ENCODE data around the gene ATP9B.
A peak's percentile ranks its signal among the peaks of the same experiment; 100 is the strongest.
"Not testable (repeated sequence)": the region's sequence is repeated elsewhere in the genome, so short reads cannot be mapped to it uniquely, and the experiment has no call there.

ATP9B gene

DNA sequence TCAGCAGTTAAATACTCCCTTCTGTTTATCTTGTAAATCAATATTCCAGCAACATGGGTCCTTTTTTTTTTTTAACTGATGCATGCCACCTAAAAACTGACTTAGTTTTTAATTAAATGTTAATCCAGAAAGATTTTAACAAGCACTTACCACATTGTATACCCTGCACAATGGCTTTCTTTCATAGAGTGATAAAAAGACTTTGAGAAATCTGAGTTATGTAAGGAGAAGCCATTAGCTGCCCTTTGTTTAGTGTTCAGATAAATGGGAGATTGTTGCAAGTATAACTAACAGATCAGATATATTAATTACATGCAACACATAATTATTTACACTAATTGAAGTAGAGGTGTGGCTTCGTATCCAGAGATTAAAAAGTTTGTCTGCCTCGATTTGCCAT is 303.8 kb downstream of the ATP9B start:
- no peaks in the 10 kb centered on the region for H4K20me1 ChIP-seq (ENCODE audit: insufficient read depth, low read length)
- peaks cover 15% of the 10 kb centered on the region for H3K36me3 ChIP-seq (replicated peaks; ENCODE audit: low read depth, low read length)
- H3K79me2 ChIP-seq (ENCODE audit: low read length), result no peaks in the 10 kb centered on the region
- H3K27me3 ChIP-seq (ENCODE audit: low read depth, low read length), result no peaks in the 10 kb centered on the region
- H3K9me3 ChIP-seq (ENCODE audit: insufficient read depth, low read length), result no peaks in the 10 kb centered on the region
- TF ChIP-seq, protein P1, sequence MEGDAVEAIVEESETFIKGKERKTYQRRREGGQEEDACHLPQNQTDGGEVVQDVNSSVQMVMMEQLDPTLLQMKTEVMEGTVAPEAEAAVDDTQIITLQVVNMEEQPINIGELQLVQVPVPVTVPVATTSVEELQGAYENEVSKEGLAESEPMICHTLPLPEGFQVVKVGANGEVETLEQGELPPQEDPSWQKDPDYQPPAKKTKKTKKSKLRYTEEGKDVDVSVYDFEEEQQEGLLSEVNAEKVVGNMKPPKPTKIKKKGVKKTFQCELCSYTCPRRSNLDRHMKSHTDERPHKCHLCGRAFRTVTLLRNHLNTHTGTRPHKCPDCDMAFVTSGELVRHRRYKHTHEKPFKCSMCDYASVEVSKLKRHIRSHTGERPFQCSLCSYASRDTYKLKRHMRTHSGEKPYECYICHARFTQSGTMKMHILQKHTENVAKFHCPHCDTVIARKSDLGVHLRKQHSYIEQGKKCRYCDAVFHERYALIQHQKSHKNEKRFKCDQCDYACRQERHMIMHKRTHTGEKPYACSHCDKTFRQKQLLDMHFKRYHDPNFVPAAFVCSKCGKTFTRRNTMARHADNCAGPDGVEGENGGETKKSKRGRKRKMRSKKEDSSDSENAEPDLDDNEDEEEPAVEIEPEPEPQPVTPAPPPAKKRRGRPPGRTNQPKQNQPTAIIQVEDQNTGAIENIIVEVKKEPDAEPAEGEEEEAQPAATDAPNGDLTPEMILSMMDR (IDR thresholded peaks at IDR 0.05; ENCODE audit: low read depth, low read length), result no peak
- no peak for TF ChIP-seq EZH2phosphoT487 (IDR thresholded peaks at IDR 0.05; ENCODE audit: low read depth)
- H2AFZ ChIP-seq (ENCODE audit: low read depth, low read length), result no peak overlapping the region
- no peak overlapping the region for H3K4me2 ChIP-seq (ENCODE audit: low read length)
- H3K27ac ChIP-seq (ENCODE audit: low read length), result no peak overlapping the region
- H3K4me3 ChIP-seq (ENCODE audit: low read length), result no peak overlapping the region
- no peak overlapping the region for H3K9ac ChIP-seq (ENCODE audit: low read length)
- peaks cover 34% of the 10 kb centered on the region for H3K4me1 ChIP-seq (ENCODE audit: low read length)

DNA sequence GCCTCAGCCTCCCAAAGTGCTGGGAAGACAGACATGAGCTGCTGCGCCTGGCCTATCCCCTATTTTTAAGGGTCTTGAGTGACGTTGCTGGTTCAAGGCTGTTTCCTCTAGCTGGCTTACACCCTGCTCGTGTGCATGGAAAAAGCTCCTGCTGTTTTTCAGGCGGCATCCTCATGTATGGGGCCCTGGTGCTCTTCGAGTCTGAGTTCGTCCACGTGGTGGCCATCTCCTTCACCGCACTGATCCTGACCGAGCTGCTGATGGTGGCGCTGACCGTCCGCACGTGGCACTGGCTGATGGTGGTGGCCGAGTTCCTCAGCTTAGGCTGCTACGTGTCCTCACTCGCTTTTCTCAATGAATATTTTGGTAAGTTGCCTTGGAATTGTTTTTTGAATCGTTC is 304.5 kb downstream of the ATP9B start:
- Histone ChIP-seq H3K27ac (ENCODE audit: low read length) (no peak overlapping the region), H3K4me1 (ENCODE audit: low read length) (peaks cover 42% of the 10 kb centered on the region), H3K4me3 (ENCODE audit: low read length) (no peak overlapping the region), H3K4me2 (ENCODE audit: low read length) (no peak overlapping the region), H3K36me3 (replicated peaks; ENCODE audit: low read depth, low read length) (peaks cover 22% of the 10 kb centered on the region), H4K20me1 (ENCODE audit: insufficient read depth, low read length) (no peaks in the 10 kb centered on the region), H3K9me3 (ENCODE audit: insufficient read depth, low read length) (no peaks in the 10 kb centered on the region), H3K9ac (ENCODE audit: low read length) (no peak overlapping the region), H2AFZ (ENCODE audit: low read depth, low read length) (no peak overlapping the region), H3K79me2 (ENCODE audit: low read length) (no peaks in the 10 kb centered on the region), H3K27me3 (ENCODE audit: low read depth, low read length) (no peaks in the 10 kb centered on the region)
- no peak for TF ChIP-seq EZH2phosphoT487 (IDR thresholded peaks at IDR 0.05; ENCODE audit: low read depth)
- TF ChIP-seq, protein P1 (IDR thresholded peaks at IDR 0.05; ENCODE audit: low read depth, low read length), result no peak

DNA sequence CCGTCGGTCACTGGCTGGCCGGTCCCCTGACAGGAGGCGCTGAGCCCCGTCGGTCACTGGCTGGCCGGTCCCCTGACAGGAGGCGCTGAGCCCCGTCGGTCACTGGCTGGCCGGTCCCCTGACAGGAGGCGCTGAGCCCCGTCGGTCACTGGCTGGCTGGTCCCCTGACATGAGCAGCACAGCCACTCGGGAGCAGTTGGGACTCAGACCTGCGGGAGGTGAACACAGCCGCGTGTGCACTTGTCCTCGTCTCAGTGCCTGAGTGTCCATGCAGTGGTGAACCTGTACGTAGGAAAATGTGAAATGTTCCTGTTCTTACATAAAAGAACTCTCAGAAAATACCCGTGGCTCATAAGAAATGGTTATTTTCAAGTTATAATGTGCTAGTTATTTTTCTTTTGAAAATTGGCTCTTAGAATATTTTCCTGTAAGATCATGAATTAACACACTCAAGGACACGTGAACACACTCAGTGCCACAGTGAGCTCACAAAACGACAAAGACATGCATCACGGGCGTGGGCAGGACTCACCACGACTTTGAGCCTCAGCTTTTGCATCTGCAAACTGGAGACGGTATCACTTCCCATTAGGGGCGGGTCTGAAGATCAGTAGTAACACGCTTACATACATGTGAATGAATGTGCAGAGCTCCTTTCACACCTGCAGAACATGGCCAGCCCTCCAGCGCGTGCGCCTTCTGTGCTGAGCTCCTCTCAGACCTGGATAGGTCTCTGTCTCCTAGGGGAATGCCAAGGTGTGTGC is 305.4 kb downstream of the ATP9B start:
- peak overlapping the region; percentile 47 for H3K4me3 ChIP-seq (ENCODE audit: low read length)
- TF ChIP-seq, protein P1 (IDR thresholded peaks at IDR 0.05; ENCODE audit: low read depth, low read length), result no peak
- no peak for TF ChIP-seq EZH2phosphoT487 (IDR thresholded peaks at IDR 0.05; ENCODE audit: low read depth)
- H3K27ac ChIP-seq (ENCODE audit: low read length), result peak overlapping the region; percentile 44
- H3K36me3 ChIP-seq (replicated peaks; ENCODE audit: low read depth, low read length), result peaks cover 23% of the 10 kb centered on the region
- no peaks in the 10 kb centered on the region for H3K27me3 ChIP-seq (ENCODE audit: low read depth, low read length)
- no peaks in the 10 kb centered on the region for H3K79me2 ChIP-seq (ENCODE audit: low read length)
- peaks cover 49% of the 10 kb centered on the region for H3K4me1 ChIP-seq (ENCODE audit: low read length)
- H2AFZ ChIP-seq (ENCODE audit: low read depth, low read length), result peak overlapping the region; percentile 17; the same call in 1 of the 2 replicates
- peak overlapping the region; percentile 22; the same call in 1 of the 2 replicates for H3K9ac ChIP-seq (ENCODE audit: low read length)
- H3K9me3 ChIP-seq (ENCODE audit: insufficient read depth, low read length), result no peaks in the 10 kb centered on the region
- no peaks in the 10 kb centered on the region for H4K20me1 ChIP-seq (ENCODE audit: insufficient read depth, low read length)
- peak overlapping the region; percentile 64 for H3K4me2 ChIP-seq (ENCODE audit: low read length)

DNA sequence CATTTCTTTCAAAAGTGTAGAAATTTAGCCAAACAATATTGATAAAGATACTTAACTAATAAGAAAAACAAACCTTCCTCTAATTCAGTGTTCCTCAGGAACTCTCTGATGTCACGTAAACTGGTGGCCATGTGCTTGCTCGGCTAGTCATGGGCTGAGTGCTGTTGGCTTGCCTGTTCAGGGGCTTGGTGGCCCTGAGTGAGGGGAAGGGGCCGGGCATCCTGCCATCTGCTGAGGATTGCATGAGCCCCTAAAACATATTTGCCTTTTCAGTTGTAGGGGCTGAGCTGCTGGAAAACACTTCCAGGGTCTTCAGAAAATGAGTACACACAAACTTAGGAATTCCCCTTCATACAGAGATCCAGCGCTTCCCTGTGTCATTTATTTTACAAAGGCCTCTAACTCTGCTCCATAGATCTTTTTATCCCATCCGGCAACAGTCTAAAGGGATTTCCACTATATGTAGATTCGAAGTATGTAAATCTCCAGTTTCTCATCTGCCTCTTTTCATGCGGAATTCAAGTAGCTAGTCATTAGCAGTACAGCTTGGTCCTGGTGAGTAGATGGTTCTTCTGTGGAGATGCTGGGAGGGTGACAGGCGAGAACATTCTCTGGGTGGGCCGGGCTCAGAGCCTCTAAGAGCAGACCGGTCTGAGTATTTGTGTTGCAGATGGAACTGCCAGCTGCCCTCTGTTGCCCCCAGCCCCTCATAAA is 306.4 kb downstream of the ATP9B start:
- Histone ChIP-seq H3K9ac (ENCODE audit: low read length) (peak overlapping the region; percentile 3; the same call in 1 of the 2 replicates), H4K20me1 (ENCODE audit: insufficient read depth, low read length) (no peaks in the 10 kb centered on the region), H3K79me2 (ENCODE audit: low read length) (no peaks in the 10 kb centered on the region), H3K4me2 (ENCODE audit: low read length) (peak overlapping the region; percentile 64), H3K36me3 (replicated peaks; ENCODE audit: low read depth, low read length) (peaks cover 25% of the 10 kb centered on the region), H3K27ac (ENCODE audit: low read length) (peak overlapping the region; percentile 44), H3K4me3 (ENCODE audit: low read length) (peak overlapping the region; percentile 23), H3K9me3 (ENCODE audit: insufficient read depth, low read length) (no peaks in the 10 kb centered on the region), H2AFZ (ENCODE audit: low read depth, low read length) (no peak overlapping the region), H3K4me1 (ENCODE audit: low read length) (peaks cover 59% of the 10 kb centered on the region), H3K27me3 (ENCODE audit: low read depth, low read length) (no peaks in the 10 kb centered on the region)
- TF ChIP-seq, protein P1 (IDR thresholded peaks at IDR 0.05; ENCODE audit: low read depth, low read length), result no peak
- TF ChIP-seq EZH2phosphoT487 (IDR thresholded peaks at IDR 0.05; ENCODE audit: low read depth), result no peak

DNA sequence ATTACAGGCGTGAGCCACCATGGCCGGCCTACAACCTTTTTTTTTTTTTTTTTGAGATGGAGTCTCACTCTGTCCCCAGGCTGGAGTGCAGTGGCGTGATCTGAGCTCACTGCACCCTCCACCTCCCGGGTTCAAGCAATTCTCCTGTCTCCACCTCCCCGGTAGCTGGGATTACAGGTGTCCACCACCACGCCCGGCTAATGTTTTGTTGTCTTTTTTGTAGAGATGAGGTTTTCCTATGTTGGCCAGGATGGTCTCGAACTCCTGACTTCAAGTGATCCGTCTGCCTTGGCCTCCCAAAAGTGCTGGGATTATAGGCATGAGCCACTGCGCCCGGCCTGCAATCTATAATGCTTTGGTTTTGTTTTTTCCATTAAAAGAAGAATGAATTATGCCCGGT is 307.5 kb downstream of the ATP9B start:
- H3K4me2 ChIP-seq (ENCODE audit: low read length); H3K79me2 ChIP-seq (ENCODE audit: low read length); H4K20me1 ChIP-seq (ENCODE audit: insufficient read depth, low read length); H3K9ac ChIP-seq (ENCODE audit: low read length); H3K9me3 ChIP-seq (ENCODE audit: insufficient read depth, low read length); H2AFZ ChIP-seq (ENCODE audit: low read depth, low read length); H3K27ac ChIP-seq (ENCODE audit: low read length); H3K4me3 ChIP-seq (ENCODE audit: low read length); H3K27me3 ChIP-seq (ENCODE audit: low read depth, low read length): not testable (repeated sequence)
- Histone ChIP-seq H3K36me3 (replicated peaks; ENCODE audit: low read depth, low read length) (peaks cover 25% of the 10 kb centered on the region), H3K4me1 (ENCODE audit: low read length) (peaks cover 68% of the 10 kb centered on the region)
